ENCODE data around the gene SRSF2.

GRCh38 chr17:76706817-76707216 is 30.3 kb downstream of the SRSF2 start:
- TF ChIP-seq CTCF (IDR thresholded peaks at IDR 0.05) (no peak), POLR2A (IDR thresholded peaks at IDR 0.05) (no peak)

Measured in uterus (tissue), 2 donors.